Neuron (in vitro differentiated cells): Measurements from ENCODE around the gene PIKFYVE.
"Not testable (repeated sequence)": the region's sequence is repeated elsewhere in the genome, so short reads cannot be mapped to it uniquely, and the experiment has no call there.

ENCODE experiments used
- H2AFZ ChIP-seq: one replicate; pipeline ENCODE4 v1.6.1; 2013; ENCODE audit warnings: low read depth, mild to moderate bottlenecking, inconsistent platforms, low read length, moderate library complexity
- H3K27me3 ChIP-seq: one replicate; pipeline ENCODE4 v1.6.1; 2013; ENCODE audit warnings: low read length; ENCODE audit not compliant: insufficient read depth
- H3K36me3 ChIP-seq: one replicate; pipeline ENCODE4 v1.6.1; 2013; ENCODE audit warnings: low read length; ENCODE audit not compliant: insufficient read depth
- H3K4me1 ChIP-seq: one replicate; pipeline ENCODE4 v1.6.1; 2013; ENCODE audit warnings: low read length; ENCODE audit not compliant: insufficient read depth
- H3K4me3 ChIP-seq: 2 replicates; pipeline ENCODE4 v1.5.1; 2013; ENCODE audit warnings: mild to moderate bottlenecking, low read length, moderate library complexity
- H3K9me3 ChIP-seq: one replicate; pipeline ENCODE4 v1.6.1; 2013; ENCODE audit warnings: low read length

PIKFYVE gene

DNA sequence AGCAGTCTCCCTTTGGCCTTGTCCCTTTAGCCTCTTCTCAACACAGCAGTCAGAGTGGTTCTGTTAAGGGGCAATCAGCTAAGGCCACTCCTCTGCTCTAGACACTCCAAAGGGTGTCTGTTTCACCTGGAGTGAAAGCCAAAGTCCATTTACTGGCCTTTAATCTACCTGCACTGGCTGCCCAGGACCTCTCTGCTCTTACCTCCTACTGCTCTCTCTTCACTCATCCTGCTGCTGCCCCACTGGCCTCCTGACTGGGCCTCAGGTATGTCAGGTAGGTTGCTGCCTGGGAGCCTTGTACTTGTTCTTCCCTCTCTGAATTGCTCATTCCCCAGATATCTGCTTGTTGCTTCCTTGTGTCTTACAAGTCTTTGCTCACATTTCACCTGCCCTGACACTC lies 68.2 kb downstream of the PIKFYVE start:
- no peaks in the 10 kb centered on the region for H3K27me3 ChIP-seq
- no peaks in the 10 kb centered on the region for H3K4me1 ChIP-seq
- H3K4me3 ChIP-seq: no peak overlapping the region
- no peaks in the 10 kb centered on the region for H3K9me3 ChIP-seq
- H3K36me3 ChIP-seq: peaks cover 69% of the 10 kb centered on the region
- H2AFZ ChIP-seq: no peak overlapping the region

GRCh38 chr2:208346756-208347155 lies 80.7 kb downstream of the PIKFYVE start:
- Histone ChIP-seq H3K9me3 (peaks cover 6% of the 10 kb centered on the region), H3K27me3 (no peaks in the 10 kb centered on the region), H3K36me3 (peaks cover 76% of the 10 kb centered on the region), H3K4me3 (no peak overlapping the region), H2AFZ (no peak overlapping the region), H3K4me1 (no peaks in the 10 kb centered on the region)

- Histone ChIP-seq H3K36me3 (peaks cover 86% of the 10 kb centered on the region), H3K4me1 (no peaks in the 10 kb centered on the region), H2AFZ (no peak overlapping the region), H3K27me3 (no peaks in the 10 kb centered on the region), H3K4me3 (no peak overlapping the region), H3K9me3 (peaks cover 3% of the 10 kb centered on the region)
These were observed 84.6 kb downstream of the PIKFYVE start for GRCh38 chr2:208350610-208351009.

DNA sequence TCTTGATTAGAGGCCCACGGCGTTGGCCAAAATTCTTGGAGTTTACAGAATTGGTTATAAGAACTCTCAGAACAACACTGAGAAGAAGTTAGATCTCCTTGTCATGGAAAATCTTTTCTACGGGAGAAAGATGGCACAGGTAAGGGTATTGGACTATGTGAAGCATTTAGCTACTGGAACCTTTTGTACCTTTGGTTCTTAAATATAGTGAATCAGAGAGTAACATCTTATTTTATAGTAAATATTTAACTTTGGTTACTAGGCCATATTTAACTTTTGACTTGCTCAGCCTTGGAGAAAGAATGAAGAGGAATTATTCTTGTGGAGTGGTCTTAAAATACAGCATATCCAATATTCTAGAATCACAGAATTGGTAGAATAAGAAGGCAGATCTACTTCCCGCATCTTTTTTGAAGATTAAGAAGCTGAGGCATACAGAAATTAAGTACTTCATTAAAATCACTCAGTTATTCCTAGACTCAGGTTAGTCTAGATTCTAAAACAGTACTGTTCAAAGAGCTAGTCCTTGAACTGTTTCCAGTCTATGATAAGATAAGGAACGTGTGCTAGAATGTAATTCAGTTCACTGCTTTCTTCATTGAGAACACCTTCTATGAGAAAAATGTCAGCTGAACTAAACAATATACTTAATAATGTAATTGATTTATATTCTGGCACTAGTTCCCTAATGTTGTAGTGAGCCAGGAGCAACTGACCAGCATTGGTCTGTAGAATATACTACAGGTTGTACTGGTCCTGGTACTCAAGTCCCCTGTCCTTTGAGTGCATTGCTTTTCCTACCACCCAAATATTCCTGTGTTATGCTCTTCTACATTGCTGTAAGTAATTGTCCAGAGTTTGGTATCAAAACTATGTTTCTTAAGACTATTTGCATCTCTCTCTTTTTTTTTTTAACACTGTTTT lies 86.9 kb downstream of the PIKFYVE start:
- Histone ChIP-seq H3K9me3 (peaks cover 3% of the 10 kb centered on the region), H3K4me3 (no peak overlapping the region), H3K27me3 (no peaks in the 10 kb centered on the region), H2AFZ (no peak overlapping the region), H3K4me1 (no peaks in the 10 kb centered on the region), H3K36me3 (peaks cover 80% of the 10 kb centered on the region)

DNA sequence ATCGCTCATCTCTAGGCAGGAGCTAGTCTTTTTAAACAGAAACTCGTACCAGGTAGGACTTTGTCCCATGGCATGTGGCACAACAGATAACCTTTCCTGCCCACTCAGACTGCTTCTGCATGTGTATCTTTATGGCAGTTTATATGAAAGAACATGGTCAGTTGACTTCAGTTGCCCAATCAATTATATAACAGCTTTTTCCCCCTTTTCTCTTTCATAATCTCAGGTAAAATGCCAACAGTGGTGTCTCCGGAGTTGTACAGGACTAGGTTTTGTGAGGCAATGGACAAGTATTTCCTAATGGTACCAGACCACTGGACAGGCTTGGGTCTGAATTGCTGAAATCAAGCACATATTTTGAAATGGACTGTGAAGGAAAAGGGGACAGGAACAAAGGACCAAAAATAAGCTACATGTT lies 88.9 kb downstream of the PIKFYVE start:
- H3K27me3 ChIP-seq: no peaks in the 10 kb centered on the region
- H3K9me3 ChIP-seq: peaks cover 3% of the 10 kb centered on the region
- no peak overlapping the region for H2AFZ ChIP-seq
- peaks cover 13% of the 10 kb centered on the region for H3K4me1 ChIP-seq
- peaks cover 68% of the 10 kb centered on the region for H3K36me3 ChIP-seq
- no peak overlapping the region for H3K4me3 ChIP-seq

DNA sequence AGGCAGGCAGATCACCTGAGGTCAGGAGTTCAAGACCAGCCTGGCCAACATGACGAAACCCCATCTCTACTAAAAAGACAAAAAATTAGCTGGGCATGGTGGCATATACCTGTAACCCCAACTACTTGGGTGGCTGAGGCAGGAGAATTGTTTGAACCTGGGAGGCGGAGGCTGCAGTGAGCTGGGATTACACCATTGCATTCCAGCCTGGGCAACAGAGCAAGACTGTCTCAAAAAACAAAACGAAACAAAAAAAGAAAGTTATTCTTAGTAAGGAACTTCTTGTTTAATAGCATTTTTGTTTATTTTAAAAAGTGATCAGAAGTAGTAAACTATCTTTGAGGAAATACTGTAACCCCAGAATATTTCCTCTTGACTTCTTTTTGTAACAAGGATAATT lies 90.4 kb downstream of the PIKFYVE start:
- not testable (repeated sequence) for H3K27me3 ChIP-seq, H2AFZ ChIP-seq, H3K9me3 ChIP-seq, H3K4me3 ChIP-seq
- peaks cover 56% of the 10 kb centered on the region for H3K36me3 ChIP-seq
- peaks cover 15% of the 10 kb centered on the region for H3K4me1 ChIP-seq

DNA sequence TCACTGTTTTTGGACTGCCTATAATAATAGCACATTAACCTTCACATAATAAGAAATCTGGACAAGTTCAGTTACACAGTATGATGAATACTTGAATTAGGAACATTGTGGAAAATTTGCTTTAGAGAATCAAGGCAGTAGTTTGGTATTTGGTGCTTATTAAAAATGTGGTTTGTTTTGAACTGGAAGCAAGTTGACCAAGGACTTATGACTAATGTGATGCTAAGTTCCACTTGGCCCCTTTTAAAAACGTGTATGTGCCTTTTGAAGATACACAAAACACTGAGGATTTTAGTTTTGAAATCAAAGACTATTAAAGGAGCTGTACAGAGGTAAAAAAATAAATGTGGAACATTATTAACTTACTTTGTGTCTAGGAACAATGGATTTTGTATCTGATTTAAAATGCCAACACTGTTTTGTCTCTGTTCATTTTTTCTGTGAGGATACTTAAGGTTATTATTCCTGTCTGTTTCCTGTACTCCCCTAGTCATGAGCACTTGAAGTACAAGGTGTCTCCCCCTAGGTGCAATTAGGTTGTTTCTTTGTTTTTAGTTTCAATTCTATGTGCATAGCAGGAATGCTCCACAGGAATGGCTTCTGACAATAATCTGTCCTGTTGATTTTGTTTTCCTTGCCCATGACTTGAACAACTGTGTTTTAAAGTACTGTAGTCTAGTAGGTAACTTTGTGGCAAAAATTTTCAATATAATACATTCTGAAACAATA lies 91.0 kb downstream of the PIKFYVE start:
- Histone ChIP-seq H3K36me3 (peaks cover 50% of the 10 kb centered on the region), H2AFZ (no peak overlapping the region), H3K4me3 (no peak overlapping the region), H3K4me1 (peaks cover 21% of the 10 kb centered on the region), H3K9me3 (no peaks in the 10 kb centered on the region), H3K27me3 (no peaks in the 10 kb centered on the region)

DNA sequence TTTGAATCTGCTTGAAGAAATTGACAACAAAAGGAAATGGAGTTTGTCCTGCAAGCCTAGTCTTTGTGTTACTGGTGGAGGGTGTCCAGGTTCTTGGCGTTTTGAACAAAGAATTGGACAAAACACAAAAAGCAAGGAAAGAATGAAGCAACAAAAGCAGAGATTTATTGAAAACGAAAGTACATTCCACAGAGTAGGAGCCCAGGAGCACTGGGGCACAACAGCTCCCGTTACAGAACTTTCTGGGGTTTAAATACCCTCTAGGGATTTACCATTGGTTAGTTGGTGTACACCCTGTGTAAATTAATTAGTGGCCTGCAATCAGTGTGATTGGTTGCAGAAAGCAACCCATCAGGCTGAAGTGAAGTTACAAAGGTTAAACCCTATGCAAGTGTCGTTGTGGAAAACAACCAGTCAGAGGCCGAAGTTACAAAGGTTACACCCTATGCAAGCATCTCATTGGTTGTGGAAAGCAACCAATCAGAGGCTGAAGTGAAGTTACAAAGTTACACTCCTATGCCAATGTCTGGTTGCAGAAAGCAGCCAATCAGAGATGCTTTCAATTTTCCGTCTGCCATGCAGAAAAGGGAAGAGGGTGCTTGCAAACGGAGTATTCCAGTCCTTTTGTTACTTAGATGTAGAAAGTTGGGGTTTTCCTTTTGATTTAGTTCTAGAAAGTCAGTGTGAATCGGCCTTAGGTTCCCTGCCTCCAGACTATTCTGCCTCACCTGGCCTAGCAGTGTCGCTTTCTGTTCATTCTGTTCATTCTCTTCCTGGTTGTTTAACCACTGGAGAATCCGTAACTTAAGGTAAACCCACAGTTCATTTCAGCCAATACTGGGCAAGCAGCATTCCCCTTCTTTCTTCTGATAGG lies 92.9 kb downstream of the PIKFYVE start:
- H3K27me3 ChIP-seq: no peaks in the 10 kb centered on the region
- no peaks in the 10 kb centered on the region for H3K9me3 ChIP-seq
- peaks cover 23% of the 10 kb centered on the region for H3K4me1 ChIP-seq
- H3K4me3 ChIP-seq: no peak overlapping the region
- H3K36me3 ChIP-seq: peaks cover 31% of the 10 kb centered on the region
- H2AFZ ChIP-seq: no peak overlapping the region

DNA sequence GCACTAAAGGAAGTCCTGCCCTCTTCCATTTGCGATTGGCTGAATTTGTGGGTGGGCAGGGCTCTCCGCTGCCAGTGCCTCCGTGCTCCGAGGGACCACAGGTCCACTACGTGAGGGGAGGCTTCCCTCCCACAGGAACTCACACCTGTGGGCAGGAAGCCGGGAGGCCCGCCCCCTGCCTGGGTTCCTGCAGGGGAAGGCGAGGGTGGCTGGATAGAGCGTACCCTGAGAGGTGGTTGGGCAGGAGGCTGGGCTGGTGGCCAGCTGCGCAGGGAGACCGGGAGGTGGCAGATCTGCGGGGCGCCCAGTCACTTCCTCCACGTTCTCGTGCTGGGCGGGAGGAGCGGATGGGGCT lies 93.6 kb downstream of the PIKFYVE start:
- peaks cover 25% of the 10 kb centered on the region for H3K36me3 ChIP-seq
- H3K4me3 ChIP-seq: no peak overlapping the region
- no peak overlapping the region for H2AFZ ChIP-seq

DNA sequence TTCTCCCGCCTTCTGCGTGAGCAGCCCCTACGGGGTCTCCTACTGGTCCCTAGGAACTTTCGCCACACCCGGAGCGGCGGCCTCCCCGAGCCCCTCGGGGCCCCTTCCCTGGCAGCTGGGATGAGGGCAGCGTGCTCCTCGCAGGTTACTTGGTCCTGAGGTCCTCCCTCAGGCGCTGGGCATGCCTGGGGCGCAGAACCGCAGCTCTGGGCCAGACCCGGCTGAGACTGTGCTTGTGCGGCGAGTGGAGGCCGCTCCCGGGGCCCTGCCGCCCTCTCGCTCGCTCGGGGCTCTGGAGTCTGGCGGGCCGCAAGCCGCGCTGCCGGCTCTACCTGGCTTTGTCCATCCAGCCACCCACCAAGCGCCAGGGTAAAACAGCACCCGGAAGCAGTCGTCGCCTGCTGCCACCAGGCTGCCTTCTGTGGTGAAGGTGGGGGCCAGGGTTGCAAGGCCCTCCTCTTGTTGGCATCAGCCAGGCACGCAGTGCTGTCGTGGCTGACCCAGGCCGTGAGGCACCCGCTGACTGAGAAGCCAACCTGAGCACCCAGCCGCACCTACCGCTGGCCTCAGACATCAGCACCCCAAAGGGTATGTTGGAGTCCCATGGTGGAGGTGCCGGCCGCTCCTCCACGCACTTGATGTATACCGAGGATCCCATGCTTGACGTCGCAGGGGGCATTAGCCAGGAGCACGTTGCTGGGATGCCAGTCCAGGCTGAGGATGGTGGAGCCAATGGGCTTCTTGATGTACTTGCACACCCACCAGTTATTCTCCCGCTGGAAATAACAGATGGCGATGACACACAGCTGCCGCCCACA lies 94.4 kb downstream of the PIKFYVE start:
- Histone ChIP-seq H3K4me1 (peaks cover 23% of the 10 kb centered on the region), H3K36me3 (peaks cover 17% of the 10 kb centered on the region), H2AFZ (no peak overlapping the region), H3K4me3 (no peak overlapping the region), H3K27me3 (no peaks in the 10 kb centered on the region), H3K9me3 (peaks cover 2% of the 10 kb centered on the region)

More for the DNA sequence above, 93.6 kb downstream of the PIKFYVE start:
- H3K27me3 ChIP-seq: no peaks in the 10 kb centered on the region
- no peaks in the 10 kb centered on the region for H3K9me3 ChIP-seq
- peaks cover 23% of the 10 kb centered on the region for H3K4me1 ChIP-seq

DNA sequence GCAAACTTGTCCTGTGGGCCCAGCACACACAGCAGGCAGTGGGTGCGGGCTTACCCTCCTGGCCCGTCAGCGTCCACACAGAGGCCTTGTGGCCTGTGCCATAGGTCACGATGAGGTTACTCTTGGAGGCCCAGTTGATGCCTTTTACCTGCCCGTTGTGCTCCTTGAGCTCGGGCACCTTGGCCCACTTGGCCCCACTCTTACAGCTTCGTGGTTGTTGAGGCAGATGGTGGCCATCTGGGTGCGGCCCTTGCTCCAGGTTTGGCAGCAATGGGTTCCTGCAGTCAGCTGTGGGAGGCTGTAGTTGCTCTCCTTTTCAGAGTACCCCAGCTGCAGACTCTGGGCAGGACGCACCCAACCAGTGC lies 95.0 kb downstream of the PIKFYVE start:
- Histone ChIP-seq H3K4me3 (no peak overlapping the region), H3K9me3 (peaks cover 2% of the 10 kb centered on the region), H3K36me3 (peaks cover 11% of the 10 kb centered on the region), H2AFZ (no peak overlapping the region), H3K27me3 (no peaks in the 10 kb centered on the region), H3K4me1 (peaks cover 23% of the 10 kb centered on the region)

DNA sequence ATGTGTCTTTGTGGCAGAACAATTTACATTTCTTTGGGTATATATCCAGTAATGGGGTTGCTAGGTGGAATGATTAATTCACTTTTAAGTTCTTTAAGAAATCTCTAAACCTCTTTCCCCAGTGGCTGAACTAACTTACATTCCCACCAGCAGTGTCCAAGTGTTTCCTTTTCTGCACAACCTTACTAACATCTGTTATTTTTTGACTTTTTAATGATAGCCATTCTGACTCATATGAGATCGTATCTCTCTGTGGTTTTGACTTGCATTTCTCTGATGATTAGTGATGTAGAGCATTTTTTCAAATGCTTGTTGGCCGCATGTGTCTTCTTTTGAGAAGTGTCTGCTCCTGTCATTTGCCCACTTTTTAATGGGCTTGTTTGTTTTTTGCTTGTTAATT lies 97.4 kb downstream of the PIKFYVE start:
- Histone ChIP-seq H3K4me1 (peaks cover 18% of the 10 kb centered on the region), H3K27me3 (no peaks in the 10 kb centered on the region), H2AFZ (no peak overlapping the region), H3K4me3 (no peak overlapping the region), H3K36me3 (no peaks in the 10 kb centered on the region), H3K9me3 (peaks cover 2% of the 10 kb centered on the region)
